Ishikawa (cell line): ENCODE results near the gene PCYT1B.

Experiments used
- CEBPB ChIP-seq: IDR thresholded peaks from 2 replicates; pipeline ENCODE4 v1.6.1; 2012
- CREB1 ChIP-seq: IDR thresholded peaks from 2 replicates; pipeline ENCODE4 v1.6.1; 2012; ENCODE audit warnings: low read depth
- EGR1 ChIP-seq: IDR thresholded peaks from 2 replicates; pipeline ENCODE4 v1.6.1; 2012
- EP300 ChIP-seq: IDR thresholded peaks from 2 replicates; pipeline ENCODE4 v1.6.1; 2012; ENCODE audit warnings: borderline replicate concordance
- FOXM1 ChIP-seq: IDR thresholded peaks from 2 replicates; pipeline ENCODE4 v1.6.1; 2012; ENCODE audit warnings: low read depth, borderline replicate concordance
- NFIC ChIP-seq: IDR thresholded peaks from 2 replicates; pipeline ENCODE4 v1.6.1; 2012
- RAD21 ChIP-seq: IDR thresholded peaks from 2 replicates; pipeline ENCODE4 v1.6.1; 2012; ENCODE audit warnings: low read depth
- TAF1 ChIP-seq: IDR thresholded peaks from 2 replicates; pipeline ENCODE4 v1.6.1; 2012; ENCODE audit warnings: low read depth, mild to moderate bottlenecking
- TCF12 ChIP-seq: IDR thresholded peaks from 2 replicates; pipeline ENCODE4 v1.6.1; 2012; ENCODE audit warnings: low read depth
- TEAD4 ChIP-seq: IDR thresholded peaks from 2 replicates; pipeline ENCODE4 v1.6.1; 2012
- YY1 ChIP-seq: IDR thresholded peaks from 2 replicates; pipeline ENCODE4 v1.6.1; 2012; ENCODE audit warnings: low read depth
- ZBTB7A ChIP-seq: IDR thresholded peaks from 2 replicates; pipeline ENCODE4 v1.6.1; 2012; ENCODE audit warnings: low read depth
- TF ChIP-seq, protein P1 (sequence below): IDR thresholded peaks from 2 replicates; pipeline ENCODE4 v1.6.1; 2012
- TF ChIP-seq, protein P2 (sequence below): IDR thresholded peaks from 2 replicates; pipeline ENCODE4 v1.6.1; 2012
- TF ChIP-seq, protein P3 (sequence below): IDR thresholded peaks from 2 replicates; pipeline ENCODE4 v1.6.1; 2012; ENCODE audit warnings: low read depth, mild to moderate bottlenecking

Gene PCYT1B

DNA sequence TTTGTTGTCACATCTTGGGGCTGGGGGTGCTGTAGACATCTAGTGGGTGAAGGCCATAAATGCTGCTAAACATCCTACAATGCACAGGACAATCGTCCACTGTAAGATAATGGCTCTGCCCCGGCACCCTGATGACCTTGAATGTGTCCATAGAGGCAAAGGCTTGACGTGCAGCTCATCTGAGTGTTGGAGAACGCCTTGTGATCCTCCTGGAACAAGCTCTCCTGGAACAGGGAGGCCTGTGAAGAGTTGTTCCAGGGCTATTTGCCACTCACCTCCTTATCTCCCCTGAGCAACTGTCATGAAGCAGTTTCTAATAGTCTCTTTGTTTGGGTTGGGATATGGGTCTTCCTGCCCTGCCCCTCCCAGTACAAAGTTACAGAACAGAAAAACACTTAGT is 15.2 kb upstream of the PCYT1B start:
- TF ChIP-seq, protein P1, sequence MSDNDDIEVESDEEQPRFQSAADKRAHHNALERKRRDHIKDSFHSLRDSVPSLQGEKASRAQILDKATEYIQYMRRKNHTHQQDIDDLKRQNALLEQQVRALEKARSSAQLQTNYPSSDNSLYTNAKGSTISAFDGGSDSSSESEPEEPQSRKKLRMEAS = no peak
- TF ChIP-seq CEBPB = no peak
- no peak for TF ChIP-seq TAF1
- TF ChIP-seq NFIC = no peak
- TF ChIP-seq, protein P2, sequence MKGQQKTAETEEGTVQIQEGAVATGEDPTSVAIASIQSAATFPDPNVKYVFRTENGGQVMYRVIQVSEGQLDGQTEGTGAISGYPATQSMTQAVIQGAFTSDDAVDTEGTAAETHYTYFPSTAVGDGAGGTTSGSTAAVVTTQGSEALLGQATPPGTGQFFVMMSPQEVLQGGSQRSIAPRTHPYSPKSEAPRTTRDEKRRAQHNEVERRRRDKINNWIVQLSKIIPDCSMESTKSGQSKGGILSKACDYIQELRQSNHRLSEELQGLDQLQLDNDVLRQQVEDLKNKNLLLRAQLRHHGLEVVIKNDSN = no peak
- no peak for TF ChIP-seq CREB1
- TF ChIP-seq, protein P3, sequence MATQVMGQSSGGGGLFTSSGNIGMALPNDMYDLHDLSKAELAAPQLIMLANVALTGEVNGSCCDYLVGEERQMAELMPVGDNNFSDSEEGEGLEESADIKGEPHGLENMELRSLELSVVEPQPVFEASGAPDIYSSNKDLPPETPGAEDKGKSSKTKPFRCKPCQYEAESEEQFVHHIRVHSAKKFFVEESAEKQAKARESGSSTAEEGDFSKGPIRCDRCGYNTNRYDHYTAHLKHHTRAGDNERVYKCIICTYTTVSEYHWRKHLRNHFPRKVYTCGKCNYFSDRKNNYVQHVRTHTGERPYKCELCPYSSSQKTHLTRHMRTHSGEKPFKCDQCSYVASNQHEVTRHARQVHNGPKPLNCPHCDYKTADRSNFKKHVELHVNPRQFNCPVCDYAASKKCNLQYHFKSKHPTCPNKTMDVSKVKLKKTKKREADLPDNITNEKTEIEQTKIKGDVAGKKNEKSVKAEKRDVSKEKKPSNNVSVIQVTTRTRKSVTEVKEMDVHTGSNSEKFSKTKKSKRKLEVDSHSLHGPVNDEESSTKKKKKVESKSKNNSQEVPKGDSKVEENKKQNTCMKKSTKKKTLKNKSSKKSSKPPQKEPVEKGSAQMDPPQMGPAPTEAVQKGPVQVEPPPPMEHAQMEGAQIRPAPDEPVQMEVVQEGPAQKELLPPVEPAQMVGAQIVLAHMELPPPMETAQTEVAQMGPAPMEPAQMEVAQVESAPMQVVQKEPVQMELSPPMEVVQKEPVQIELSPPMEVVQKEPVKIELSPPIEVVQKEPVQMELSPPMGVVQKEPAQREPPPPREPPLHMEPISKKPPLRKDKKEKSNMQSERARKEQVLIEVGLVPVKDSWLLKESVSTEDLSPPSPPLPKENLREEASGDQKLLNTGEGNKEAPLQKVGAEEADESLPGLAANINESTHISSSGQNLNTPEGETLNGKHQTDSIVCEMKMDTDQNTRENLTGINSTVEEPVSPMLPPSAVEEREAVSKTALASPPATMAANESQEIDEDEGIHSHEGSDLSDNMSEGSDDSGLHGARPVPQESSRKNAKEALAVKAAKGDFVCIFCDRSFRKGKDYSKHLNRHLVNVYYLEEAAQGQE = no peak
- no peak for TF ChIP-seq ZBTB7A

DNA sequence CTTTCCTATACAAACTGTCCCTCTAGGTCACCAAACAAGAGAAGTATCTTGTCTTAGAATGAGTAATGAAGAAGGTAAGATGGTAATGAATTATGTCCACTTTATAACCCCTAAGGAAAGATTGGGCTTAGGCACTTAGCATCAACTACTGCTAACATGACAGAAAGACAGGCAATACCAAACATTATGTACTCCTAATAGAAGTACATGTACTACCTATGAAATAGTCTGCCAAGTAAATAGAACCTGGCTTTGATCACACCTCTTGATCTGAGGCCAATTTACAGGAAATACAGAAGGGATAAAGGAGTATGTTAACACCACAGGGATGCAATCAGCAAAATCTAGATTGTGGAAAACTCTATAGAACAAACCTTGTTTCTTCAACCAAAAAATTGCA is 14.1 kb upstream of the PCYT1B start:
- TF ChIP-seq FOXM1 (no peak), TEAD4 (no peak), RAD21 (no peak), EGR1 (no peak)
- TF ChIP-seq, protein P2 = no peak

DNA sequence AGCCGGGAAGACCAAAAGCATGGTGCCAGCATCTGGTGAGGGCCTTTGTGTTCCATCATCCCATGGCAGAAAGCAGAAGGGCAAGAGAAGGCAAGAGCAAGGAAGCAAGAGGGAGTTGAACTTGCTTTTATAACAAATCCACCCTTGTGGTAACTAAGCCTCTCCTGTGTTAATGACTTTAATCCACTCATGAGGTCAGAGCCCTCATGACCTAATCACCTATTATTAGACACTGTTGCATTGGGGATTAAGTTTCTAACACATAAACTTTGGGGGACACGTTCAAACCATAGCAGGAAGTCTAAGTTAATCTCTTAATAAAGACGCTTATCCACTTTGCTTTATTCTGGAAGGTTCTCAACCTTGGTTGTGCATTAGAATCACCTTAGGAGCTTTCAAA is 12.5 kb upstream of the PCYT1B start:
- TF ChIP-seq TEAD4 = no peak
- no peak for TF ChIP-seq FOXM1
- no peak for TF ChIP-seq YY1
- no peak for TF ChIP-seq EGR1
- TF ChIP-seq TAF1 = no peak

DNA sequence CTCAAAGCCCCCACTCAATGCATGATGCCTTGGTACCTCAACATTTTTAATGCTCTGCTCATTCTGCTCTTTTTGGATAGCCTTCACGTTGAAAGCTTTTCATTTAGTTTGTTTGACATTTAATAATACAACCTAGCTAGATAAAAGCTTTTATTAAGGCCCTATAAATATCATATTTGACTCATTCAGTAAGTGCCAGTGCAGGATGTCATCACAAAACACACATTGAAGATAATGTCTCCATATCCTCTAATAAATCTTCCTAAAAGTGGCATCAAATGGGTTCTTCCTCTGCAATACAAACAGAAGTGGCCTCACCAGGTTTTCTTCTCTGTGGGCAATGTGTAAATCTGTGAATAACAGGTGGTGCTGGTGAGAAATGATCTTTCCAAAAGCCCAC is 12.0 kb upstream of the PCYT1B start:
- TF ChIP-seq, protein P1 = no peak
- TF ChIP-seq TAF1 (no peak), TCF12 (no peak), EGR1 (no peak), FOXM1 (no peak), YY1 (no peak), CEBPB (no peak), CREB1 (no peak), EP300 (no peak), NFIC (no peak)
- TF ChIP-seq, protein P3 = no peak

DNA sequence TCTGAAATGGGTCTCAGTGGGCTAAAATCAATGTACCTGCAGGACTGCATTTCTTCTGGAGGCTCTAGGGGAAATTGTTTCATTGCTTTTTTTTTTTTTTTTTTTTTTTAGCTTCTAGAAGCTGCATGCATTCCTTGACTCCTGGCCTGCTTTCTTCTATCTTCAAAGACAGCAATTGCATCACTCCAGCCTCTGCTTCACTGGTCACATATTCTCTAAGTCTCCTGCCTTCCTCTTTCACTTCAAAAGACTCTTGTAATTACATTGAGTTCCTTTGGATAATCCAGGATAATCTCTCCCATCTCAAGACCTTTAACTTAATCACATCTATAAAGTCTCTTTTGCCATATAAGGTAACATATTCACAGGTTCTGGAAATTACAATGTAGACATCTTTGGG is 11.3 kb upstream of the PCYT1B start:
- no peak for TF ChIP-seq TAF1
- TF ChIP-seq NFIC = no peak
- no peak for TF ChIP-seq CEBPB
- no peak for TF ChIP-seq CREB1
- no peak for TF ChIP-seq EGR1
- TF ChIP-seq TEAD4 = no peak
- no peak for TF ChIP-seq ZBTB7A
- TF ChIP-seq TCF12 = no peak
- TF ChIP-seq YY1 = no peak
- no peak for TF ChIP-seq EP300
- TF ChIP-seq, protein P1 = no peak
- TF ChIP-seq, protein P3 = no peak
- TF ChIP-seq RAD21 = no peak
- TF ChIP-seq, protein P2 = no peak
- no peak for TF ChIP-seq FOXM1
